Stimulated activated CD4-positive, alpha-beta T cell treated with anti-CD3 and anti-CD28 coated beads, Interleukin-1b, Interleukin-23, amount 100 ng/mL, for 1 hour (primary cell): ENCODE data around the gene NTRK1.

ENCODE experiments used
- DNase-seq, 2 donors: peaks; one replicate each; pipeline ENCODE4 v3.0.0-alpha.2; 2020; ENCODE audit warnings: low read depth in 2 of 2

The NTRK1 gene

GRCh38 chr1:156860628-156861423, at the start of gene NTRK1:
TSS of gene NTRK1 (plus strand) at chr1:156860865. CDS start at chr1:156860935, 70 bp downstream.
- no peak for DNase-seq

- no peak for DNase-seq
Measured at GRCh38 chr1:156811168-156811567, 49.5 kb upstream of the NTRK1 start.

DNA sequence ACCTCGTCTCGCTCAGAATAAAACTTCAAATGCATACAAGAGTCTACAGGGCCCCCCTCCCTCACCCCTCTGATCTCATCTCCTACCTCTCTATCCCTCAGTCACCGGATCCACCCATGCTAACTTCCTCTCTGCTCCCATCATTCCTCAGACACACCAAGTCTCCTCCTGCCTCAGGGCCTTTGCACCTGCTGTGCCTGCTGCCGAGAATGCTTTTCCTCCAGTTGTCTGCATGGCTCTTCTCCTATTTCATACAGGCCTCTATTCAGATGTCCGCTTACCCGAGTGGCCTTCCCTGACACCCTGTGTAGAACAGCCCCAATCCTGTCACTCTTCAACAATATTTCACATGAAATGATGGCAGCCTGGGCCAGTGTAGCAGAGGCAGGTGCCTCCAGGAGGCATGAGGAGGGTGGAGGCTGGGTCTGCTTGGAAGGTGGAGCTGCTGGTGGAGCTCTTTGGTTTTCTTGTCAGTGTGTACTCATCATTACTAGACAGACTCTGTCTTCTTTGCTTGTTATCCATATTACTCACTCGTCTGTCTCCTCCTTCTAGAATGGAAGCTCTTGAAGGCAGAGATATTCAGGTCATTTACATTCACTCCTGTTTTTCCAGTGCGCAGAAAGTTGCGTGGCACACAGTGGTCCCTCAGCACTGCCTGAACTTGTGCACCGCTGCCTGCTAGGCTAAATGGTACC, 48.2 kb upstream of the NTRK1 start:
- DNase-seq = no peak

- DNase-seq = no peak
Measured at GRCh38 chr1:156813298-156813697, 47.4 kb upstream of the NTRK1 start.

DNA sequence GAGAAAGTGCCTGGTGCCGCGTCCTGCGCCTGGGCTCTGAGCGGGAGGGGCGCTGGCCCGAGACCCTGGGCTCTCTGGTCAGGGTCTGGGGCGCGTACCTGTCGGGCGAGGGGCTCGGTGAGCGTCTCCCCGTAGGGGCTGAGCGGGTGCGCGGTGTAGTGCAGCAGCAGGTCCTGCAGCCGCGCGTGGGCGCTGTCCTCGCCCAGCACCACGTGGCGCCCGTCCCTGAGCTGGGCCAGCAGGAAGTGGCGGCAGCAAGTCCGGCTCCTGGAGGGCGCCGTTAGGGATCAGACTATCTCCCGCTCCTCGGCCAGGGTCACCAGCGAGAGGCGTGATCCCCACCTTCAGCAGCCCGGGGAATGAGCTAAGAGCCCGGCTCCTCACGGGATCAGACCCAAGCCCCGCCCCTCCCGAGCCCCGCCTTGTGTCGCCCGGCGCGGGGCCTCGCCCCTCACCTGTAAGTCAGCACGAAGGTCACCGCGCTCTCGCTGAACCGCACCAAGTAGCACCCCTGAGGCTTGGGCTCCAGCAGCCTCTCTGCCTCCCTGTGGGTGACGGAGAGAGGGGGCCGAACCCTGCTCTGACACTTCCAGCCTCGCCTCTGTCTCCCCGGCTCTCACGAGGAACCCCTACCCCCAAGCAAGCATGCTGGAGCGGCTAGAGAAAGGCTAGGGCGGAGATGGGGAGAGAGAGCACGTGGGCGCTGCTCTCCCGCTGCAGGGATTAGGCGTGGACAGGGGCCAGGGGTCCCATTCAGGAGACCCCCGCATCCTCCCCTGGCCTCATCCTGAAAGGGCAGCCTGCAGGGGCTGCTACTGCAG, 46.7 kb upstream of the NTRK1 start:
- DNase-seq = peak; percentile 34 to 60

DNA sequence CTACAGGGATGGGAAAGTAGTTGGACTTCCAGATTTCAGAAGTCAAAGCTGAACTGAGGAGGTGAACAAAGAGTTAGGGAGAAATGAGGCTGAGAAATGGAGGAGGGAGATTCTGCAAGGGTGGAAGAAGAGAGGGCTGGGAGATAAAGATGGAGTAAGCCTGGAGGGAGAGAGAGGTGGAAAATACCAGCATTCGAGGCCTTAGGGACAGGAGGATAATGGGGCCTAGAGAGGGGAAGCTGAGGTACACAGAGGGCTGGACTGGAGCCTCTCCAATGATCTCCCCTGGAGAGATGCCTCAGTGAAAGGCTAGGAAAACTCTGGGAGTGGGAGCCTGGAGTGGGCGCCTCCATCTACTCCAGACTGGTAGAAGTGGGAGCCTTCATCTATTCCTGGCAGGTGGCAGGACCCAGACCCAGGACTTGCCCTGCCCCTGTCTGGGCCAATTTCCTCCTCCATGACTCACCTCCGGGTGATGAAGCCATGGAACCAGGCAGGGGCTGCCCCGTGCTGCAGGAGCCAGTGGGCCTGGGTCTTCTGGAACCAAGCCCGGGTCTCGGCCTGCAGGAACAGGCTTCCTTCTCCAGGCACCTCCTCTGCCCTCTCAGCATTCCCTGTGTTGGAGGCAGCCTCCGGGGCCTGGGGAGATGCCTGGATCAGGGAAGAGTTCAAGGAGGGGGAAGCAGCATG, 45.9 kb upstream of the NTRK1 start:
- no peak for DNase-seq

GRCh38 chr1:156815307-156815826, 45.3 kb upstream of the NTRK1 start:
- DNase-seq = no peak

GRCh38 chr1:156815961-156816422, 44.7 kb upstream of the NTRK1 start:
- no peak for DNase-seq

GRCh38 chr1:156816561-156817328, 43.9 kb upstream of the NTRK1 start, which contains the start of gene SH2D2A:
TSS of gene SH2D2A (minus strand) at chr1:156816848. CDS start at chr1:156816708, 140 bp downstream.
- peak; percentile 77 to 92 for DNase-seq

DNA sequence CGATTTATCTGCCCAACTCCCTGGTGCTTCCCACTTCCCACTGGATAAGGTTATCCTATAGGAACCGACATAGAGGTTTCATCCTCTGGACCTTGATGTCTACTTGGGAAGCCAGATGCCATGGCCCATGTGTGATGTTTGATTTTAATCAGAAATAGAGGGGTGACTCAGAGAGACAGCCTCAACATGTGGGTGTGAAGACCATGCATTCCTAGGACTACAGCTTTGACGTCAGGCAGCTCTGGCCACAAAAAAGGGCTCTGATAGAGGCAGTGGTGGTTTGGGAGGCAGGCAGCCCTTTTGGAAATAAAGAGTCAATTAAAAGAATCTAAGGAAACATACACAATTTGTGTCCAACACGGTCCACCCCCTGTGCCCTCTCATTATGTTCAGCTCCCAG, 38.9 kb upstream of the NTRK1 start:
- DNase-seq = no peak

- no peak for DNase-seq
Measured at GRCh38 chr1:156822680-156823079, 38.0 kb upstream of the NTRK1 start.

DNA sequence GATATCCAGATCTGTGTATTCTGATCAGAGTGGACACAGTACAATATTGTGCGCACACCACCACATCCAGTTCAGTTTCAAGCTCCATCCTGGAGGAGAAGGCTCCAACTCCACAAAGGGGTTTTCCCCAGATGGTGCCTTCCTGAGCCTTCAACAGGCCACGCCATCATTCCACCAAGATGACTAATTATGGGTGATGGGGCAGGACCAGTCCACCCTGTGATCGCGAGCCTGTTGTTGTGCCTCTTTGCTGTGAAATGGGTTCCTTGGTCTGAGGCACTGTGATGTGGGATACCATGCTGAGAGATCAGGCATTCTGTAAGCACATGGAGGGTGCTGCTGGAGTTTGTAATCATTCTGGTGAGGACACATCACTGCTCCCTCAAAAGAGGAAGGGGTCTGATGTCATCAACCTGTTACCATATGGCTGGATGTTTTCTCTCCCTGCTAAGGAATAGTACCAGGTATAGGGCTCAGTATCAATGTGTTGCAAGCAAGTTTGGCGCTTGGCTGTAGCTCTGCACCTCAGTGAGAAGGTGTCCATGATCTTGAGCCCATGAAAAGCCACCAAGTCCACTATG, 37.4 kb upstream of the NTRK1 start:
- DNase-seq = no peak

DNA sequence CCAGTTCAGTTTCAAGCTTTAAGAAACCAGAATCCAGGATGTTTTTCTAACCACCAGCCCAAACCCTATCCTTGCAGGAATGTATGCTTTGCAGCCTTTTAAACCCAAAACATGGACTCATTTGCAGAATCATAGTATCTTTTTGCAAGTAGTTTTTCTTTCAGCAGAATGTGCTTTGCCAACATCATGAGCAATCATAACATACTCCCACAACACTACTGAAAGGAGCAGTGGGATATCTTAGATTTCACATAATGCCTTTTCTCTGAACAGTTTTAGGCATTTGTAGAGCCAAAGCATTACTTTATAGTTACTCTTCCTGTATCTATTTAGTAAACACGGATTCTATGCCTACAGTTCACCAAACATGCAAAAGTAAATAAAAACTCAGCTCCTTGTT, 34.0 kb upstream of the NTRK1 start:
- DNase-seq = no peak

DNA sequence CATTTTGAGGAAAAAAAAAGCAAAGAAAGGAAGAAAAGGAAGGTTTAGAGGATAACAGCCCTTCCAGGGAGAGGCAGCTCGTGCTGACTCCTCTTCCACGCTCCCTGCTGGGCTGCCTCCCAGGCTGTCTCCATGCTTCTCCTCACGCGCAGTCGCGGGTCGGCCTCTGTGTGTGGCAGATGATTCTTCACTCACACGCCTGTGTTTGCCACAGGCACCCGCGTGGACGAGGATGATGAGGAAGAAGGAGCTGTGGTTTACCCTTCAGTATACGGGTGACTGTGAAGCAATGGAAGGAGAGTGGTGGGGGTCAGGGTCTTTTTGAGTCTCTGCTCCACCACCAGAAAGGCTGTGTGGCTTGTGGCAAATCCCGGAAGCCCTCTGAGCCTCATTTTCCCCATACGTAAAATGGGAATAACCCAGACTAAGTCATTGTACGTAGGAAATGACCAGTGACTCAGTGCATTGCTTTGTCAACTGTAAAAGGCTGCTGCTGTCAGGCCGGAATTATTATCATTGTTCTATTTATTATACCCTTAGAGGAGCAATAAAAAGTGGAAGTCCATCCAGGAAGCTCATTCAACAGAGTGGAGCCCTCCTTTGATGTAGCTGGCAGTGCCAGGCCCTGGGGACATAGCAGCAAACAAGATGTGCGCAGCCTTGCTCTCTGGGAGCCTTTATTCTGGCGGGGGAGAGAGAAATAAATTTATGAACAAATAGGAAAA, 32.1 kb upstream of the NTRK1 start:
- no peak for DNase-seq

DNA sequence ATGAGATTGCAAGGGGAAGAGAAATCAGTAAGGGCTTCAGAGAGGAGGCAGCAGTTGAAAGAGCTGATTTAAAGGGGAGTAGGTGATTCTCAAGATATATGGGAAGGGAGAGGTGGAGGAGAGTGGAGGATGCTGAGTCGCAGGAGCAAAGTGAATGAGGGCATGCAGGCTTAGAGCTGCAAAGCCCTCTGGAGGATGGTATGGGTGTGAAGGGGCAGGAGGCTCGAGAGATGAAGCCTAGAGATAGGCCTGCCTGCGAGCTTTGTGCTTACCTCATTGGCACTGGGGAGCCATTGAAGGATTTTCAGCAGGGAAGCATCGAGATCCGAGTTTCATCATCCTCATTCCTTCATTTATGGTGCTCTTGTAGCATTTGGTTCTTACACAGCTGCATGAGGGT, 28.2 kb upstream of the NTRK1 start:
- no peak for DNase-seq

- no peak for DNase-seq
Measured at GRCh38 chr1:156833603-156834002, 27.1 kb upstream of the NTRK1 start.

DNA sequence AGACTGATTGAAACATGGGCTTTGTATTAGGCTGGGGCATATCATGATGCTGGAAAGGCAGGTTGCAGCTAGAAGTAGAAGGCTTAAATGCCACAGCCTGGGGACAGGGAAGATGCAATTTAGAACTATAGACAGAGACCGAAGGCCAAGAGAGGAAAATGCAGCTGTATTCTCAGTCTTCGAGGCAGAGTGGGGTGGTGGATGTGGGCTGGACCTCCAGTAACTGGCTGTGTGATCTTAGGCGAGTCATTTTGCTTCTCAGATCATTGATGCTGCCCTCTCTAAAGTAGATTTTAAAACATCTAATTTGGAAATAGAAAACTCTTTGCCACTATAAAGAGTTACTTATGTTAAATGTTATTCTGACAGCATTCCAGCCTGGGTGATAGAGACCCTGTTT, 26.3 kb upstream of the NTRK1 start:
- no peak for DNase-seq

- DNase-seq = no peak
Measured at GRCh38 chr1:156836041-156836654, 24.5 kb upstream of the NTRK1 start.

DNA sequence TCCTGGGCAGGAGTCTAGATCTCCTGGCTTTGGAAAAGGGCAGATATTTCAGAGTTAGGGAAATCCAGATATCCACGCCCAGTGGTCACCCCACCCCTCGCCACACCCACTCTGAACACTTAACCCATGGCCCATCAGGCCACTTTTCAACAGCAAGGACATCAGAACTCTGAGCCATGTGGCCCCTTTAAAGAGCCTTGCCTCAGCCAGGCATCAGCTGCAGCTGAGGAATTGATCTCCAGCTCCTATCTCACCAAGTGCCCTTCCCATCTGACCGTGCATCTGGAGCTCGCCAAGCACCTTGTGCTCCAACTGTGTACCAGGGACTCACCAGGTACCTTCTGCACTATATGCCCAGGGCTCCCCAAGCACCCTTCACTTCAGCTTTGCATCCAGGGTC, 23.8 kb upstream of the NTRK1 start:
- DNase-seq = no peak
